ENCODE results near the gene ZNF595.
"Not testable (repeated sequence)": the region's sequence is repeated elsewhere in the genome, so short reads cannot be mapped to it uniquely, and the experiment has no call there.

ZNF595 gene

DNA sequence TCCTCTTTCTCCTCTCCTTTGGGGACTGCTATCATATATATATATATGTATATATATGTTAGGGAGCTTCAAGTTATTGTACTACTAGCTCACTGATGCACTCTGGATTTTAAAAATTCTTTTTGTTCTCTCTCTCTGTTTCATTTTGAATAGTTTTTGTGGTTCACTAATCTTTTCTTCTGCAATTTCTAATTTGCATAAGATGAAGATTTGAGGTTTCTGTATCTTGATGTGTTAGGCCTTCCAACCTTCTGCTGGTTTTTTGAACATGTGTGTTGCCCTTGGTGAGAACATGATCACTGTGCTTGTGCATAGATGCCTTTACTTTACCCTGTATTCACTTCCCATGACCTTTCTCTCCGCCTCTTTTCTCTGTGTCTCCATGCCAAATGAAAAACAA lies 63.4 kb downstream of the ZNF595 start:
- no peaks in the 10 kb centered on the region; the same call in 1 of the 2 replicates for H3K27me3 ChIP-seq
- no peaks in the 10 kb centered on the region for H3K36me3 ChIP-seq
- H3K9me3 ChIP-seq: no peaks in the 10 kb centered on the region
- H3K4me3 ChIP-seq (ENCODE audit: low read depth, low read length): no peak overlapping the region
- TF ChIP-seq, protein P1, sequence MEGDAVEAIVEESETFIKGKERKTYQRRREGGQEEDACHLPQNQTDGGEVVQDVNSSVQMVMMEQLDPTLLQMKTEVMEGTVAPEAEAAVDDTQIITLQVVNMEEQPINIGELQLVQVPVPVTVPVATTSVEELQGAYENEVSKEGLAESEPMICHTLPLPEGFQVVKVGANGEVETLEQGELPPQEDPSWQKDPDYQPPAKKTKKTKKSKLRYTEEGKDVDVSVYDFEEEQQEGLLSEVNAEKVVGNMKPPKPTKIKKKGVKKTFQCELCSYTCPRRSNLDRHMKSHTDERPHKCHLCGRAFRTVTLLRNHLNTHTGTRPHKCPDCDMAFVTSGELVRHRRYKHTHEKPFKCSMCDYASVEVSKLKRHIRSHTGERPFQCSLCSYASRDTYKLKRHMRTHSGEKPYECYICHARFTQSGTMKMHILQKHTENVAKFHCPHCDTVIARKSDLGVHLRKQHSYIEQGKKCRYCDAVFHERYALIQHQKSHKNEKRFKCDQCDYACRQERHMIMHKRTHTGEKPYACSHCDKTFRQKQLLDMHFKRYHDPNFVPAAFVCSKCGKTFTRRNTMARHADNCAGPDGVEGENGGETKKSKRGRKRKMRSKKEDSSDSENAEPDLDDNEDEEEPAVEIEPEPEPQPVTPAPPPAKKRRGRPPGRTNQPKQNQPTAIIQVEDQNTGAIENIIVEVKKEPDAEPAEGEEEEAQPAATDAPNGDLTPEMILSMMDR (IDR thresholded peaks at IDR 0.05; ENCODE audit: low read depth, low read length): no peak
- no peaks in the 10 kb centered on the region for H3K4me1 ChIP-seq
- no peak for DNase-seq

DNA sequence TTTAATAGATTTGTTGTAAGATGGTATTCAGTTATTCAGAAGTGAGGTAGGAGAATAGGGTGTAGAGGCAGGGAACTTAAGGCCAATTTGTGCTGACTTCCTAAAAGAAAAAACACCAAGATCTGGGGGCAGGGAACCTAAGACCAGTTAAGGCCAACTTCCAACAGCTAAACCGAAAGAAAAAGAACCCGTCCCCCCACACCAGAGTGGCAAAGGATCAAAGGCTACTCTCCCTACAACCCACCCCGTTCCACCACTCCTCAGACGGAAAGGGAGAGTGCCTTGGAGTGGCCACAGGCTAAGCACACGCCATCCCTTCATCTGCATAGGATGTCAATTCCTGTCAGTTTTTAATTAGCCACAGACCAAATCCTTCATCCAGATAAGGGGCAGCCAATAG lies 67.5 kb downstream of the ZNF595 start:
- TF ChIP-seq, protein P1 (IDR thresholded peaks at IDR 0.05; ENCODE audit: low read depth, low read length): no peak
- H3K27me3 ChIP-seq: no peaks in the 10 kb centered on the region
- peaks cover 8% of the 10 kb centered on the region for H3K9me3 ChIP-seq
- H3K36me3 ChIP-seq: peaks cover 2% of the 10 kb centered on the region
- H3K4me1 ChIP-seq: no peaks in the 10 kb centered on the region
- no peak overlapping the region for H3K4me3 ChIP-seq (ENCODE audit: low read depth, low read length)
- no peak for DNase-seq

DNA sequence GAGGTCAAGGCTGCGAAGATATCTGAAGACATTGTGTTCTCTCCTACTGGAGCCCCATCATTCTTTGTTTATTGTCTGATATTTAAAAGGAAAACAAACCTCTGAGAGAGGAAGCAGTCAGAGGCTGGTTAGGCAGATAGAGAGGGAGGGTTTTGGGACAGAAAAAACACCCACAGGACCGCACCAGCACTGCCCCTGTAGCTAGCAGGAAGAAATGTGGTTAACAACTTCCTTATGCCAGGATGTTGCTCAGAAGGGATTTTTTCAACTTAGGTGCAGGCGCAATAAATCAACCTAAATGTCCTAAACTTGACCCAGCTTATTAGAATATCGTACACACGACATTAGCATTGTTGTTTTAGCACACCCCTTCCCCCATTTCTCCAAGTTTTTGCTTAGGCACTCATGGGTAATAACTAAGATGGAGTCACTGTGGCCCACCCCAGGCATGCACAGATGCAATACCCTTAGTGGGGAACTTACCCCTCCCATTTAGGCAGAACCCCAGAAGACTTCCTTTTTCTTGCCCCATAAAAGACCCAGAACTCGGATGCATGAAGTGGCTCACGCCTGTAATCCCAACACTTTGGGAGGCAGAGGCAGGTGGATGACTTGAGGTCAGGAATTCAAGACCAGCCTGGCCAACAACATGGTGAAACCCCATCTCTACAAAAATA lies 68.4 kb downstream of the ZNF595 start:
- Histone ChIP-seq H3K9me3 (peaks cover 8% of the 10 kb centered on the region), H3K36me3 (peaks cover 11% of the 10 kb centered on the region), H3K27me3 (no peaks in the 10 kb centered on the region), H3K4me1 (no peaks in the 10 kb centered on the region), H3K4me3 (ENCODE audit: low read depth, low read length) (no peak overlapping the region)
- TF ChIP-seq, protein P1 (IDR thresholded peaks at IDR 0.05; ENCODE audit: low read depth, low read length): no peak
- DNase-seq: no peak

DNA sequence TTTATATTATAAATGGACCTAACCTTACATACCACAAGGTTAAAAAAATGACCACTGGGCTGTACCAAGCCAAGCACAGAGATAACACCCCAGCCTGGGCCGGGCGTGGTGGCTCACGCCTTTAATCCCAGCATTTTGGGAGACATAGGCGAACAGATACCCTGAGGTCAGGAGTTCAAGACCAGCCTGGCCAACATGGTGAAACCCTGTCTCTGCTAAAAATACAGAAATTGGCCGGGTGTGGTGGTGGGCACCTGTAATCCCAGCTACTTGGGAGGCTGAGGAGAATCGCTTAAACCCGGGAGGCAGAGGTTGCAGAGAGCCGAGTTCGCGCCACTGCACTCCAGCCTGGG lies 70.8 kb downstream of the ZNF595 start:
- DNase-seq, H3K27me3 ChIP-seq, H3K9me3 ChIP-seq, H3K4me1 ChIP-seq: not testable (repeated sequence)
- Histone ChIP-seq H3K4me3 (ENCODE audit: low read depth, low read length) (peak overlapping the region; percentile 93), H3K36me3 (peaks cover 14% of the 10 kb centered on the region)

DNA sequence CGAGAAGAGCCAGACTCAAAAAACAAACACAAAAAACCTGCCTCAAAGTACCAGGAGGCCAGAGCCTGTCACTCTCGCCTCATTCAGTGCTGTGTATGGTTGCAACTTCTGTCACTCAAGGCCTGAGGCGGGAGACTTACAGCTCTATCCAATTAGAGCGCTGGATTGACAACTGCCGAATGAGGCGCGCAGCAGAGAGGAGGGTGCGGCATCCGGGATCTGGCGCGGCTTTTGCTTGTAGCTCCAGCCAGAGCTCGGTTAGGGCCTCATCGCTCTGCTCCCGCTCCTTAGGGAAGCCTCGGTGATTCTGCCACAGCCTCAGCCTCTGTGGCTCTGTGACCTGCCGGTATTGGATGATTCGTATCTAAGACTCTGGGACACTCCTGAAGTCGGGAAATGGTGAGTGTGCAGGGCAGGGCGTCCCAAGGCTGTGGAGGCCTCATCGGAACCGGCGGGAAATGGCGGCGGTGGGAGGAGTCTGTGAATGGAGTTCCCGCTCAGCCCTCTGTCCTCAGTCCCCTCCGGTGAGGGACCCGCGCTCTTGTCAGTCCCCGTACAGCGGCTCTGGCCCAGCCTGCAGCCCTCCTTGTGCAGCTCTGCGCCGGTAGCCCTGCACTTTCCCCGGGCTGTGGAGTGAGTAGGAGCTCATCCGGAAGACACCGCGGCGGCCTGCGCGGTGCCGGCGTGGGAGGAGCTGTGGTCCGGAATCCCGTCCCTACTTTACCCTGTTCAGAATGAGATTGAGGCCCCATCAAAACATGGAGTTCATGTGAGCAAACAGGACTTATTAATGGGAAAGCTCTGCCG lies 71.4 kb downstream of the ZNF595 start, which contains the start of gene ZNF718:
Gene ZNF718, plus strand, starts transcription at position 227 of the 807 bp plus-strand sequence. Its CDS starts 170 bp downstream, at position 397.
- Histone ChIP-seq H3K36me3 (peaks cover 14% of the 10 kb centered on the region), H3K4me3 (ENCODE audit: low read depth, low read length) (peak within 1 kb of the TSS; percentile 93), H3K9me3 (peaks cover 8% of the 10 kb centered on the region), H3K4me1 (no peaks in the 10 kb centered on the region), H3K27me3 (no peaks in the 10 kb centered on the region)
- peak; percentile 92 for DNase-seq
- TF ChIP-seq, protein P1 (IDR thresholded peaks at IDR 0.05; ENCODE audit: low read depth, low read length): no peak

DNA sequence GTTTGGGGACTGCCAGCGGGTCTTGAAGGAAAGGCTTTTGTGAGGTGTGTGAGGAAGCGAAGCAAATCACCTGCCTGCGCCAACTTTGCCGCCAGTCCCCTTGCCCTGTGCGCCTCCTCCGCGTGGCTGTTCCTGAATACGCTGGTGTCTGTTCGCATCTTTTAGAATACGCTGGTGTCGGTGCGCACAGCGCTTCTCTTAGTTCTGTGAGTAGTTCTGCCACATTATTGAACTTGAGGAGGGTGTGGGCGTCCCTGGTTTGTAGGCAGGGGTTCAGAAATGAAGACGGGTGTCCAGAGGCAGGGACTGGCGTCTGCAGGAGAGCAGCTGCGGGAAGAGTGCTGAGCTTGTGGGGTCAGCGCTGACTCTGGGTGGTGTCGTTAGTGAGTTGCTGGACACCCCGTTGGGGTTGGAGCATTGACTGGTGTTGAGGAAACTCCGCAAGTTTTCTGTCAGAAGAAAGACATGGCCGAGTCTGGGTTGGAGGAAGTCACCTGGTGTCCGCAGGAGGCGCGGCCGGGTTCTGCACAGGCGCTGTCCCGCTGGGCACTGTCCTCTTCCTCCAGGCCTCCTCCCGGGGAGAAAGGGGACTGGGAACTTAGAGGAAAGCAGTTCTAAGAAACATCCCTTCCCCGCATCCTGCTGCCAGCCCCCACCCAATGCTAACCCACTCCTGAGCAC lies 72.1 kb downstream of the ZNF595 start:
- Histone ChIP-seq H3K4me1 (no peaks in the 10 kb centered on the region), H3K9me3 (peaks cover 8% of the 10 kb centered on the region), H3K27me3 (no peaks in the 10 kb centered on the region), H3K36me3 (peaks cover 14% of the 10 kb centered on the region), H3K4me3 (ENCODE audit: low read depth, low read length) (peak overlapping the region; percentile 93)
- TF ChIP-seq, protein P1 (IDR thresholded peaks at IDR 0.05; ENCODE audit: low read depth, low read length): no peak
- peak; percentile 31 for DNase-seq
